CD14-positive monocyte (primary cell): ENCODE measurements around the gene HOXD4. TPM values are rescaled to one million over a fixed set of nuclear protein-coding genes. Genes with fewer than 3 reads are reported as not detected.
A peak's percentile ranks its signal among the peaks of the same experiment; 100 is the strongest.

ENCODE experiments used
- DNase-seq, 3 donors: peaks; one replicate each; pipeline ENCODE4 v3.0.0-alpha.2; 2011 to 2022
- H2AFZ ChIP-seq: 2 replicates; pipeline ENCODE4 v1.6.0; 2012; ENCODE audit warnings: mild to moderate bottlenecking, low read depth, low read length, inconsistent platforms; ENCODE audit not compliant: insufficient read depth, poor library complexity, severe bottlenecking
- H3K27ac ChIP-seq, 2 donors: 1 replicate in 1 of 2; 2 replicates in 1 of 2; pipeline ENCODE4 v1.5.1; 2012 to 2013; ENCODE audit warnings: low read length in 2 of 2, control low read depth in 1 of 2, inconsistent platforms in 1 of 2, low read depth in 1 of 2, mild to moderate bottlenecking in 1 of 2
- H3K27me3 ChIP-seq, 2 donors: one replicate each; pipeline versions ENCODE4 v1.6.0 to v1.6.1; 2011 to 2013; ENCODE audit warnings: low read length in 2 of 2; ENCODE audit not compliant: control insufficient read depth in 2 of 2, insufficient read depth in 2 of 2
- H3K36me3 ChIP-seq, 2 donors: replicated peaks in 1 of 2; 1 replicate in 1 of 2; 2 replicates in 1 of 2; pipeline versions ENCODE4 v1.5.1 to v1.6.1; 2012 to 2013; ENCODE audit warnings: low read length in 2 of 2, control low read depth in 1 of 2, inconsistent platforms in 1 of 2, mild to moderate bottlenecking in 1 of 2; ENCODE audit not compliant: insufficient read depth in 2 of 2, control insufficient read depth in 1 of 2
- H3K4me1 ChIP-seq, 2 donors: 1 replicate in 1 of 2; 2 replicates in 1 of 2; pipeline versions ENCODE4 v1.5.1 to v1.6.1; 2012 to 2013; ENCODE audit warnings: low read length in 2 of 2, control low read depth in 1 of 2, inconsistent platforms in 1 of 2, mild to moderate bottlenecking in 1 of 2, moderate library complexity in 1 of 2; ENCODE audit not compliant: insufficient read depth in 2 of 2, control insufficient read depth in 1 of 2
- H3K4me2 ChIP-seq: replicated peaks from 2 replicates; pipeline ENCODE3; 2012; ENCODE audit warnings: low read length, moderate library complexity, mild to moderate bottlenecking; ENCODE audit not compliant: poor library complexity, severe bottlenecking; ENCODE audit errors: extremely low read depth
- H3K4me3 ChIP-seq, 3 experiments: fragments of 200-600 bp in 1 of 3; sonication (generic) in 1 of 3; replicated peaks in 1 of 3; 1 replicate in 2 of 3; 2 replicates in 1 of 3; pipeline ENCODE4 v1.5.1; 2011 to 2013; ENCODE audit warnings: low read length in 3 of 3, mild to moderate bottlenecking in 3 of 3, control low read depth in 2 of 3, low read depth in 2 of 3, inconsistent platforms in 1 of 3, moderate library complexity in 1 of 3
- H3K79me2 ChIP-seq: 2 replicates; pipeline ENCODE4 v1.6.0; 2012; ENCODE audit warnings: mild to moderate bottlenecking, control low read depth, inconsistent platforms, low read length, moderate library complexity; ENCODE audit not compliant: insufficient read depth
- H3K9ac ChIP-seq: 2 replicates; pipeline ENCODE4 v1.6.0; 2017; ENCODE audit warnings: low read length, mild to moderate bottlenecking; ENCODE audit not compliant: insufficient read depth, poor library complexity, severe bottlenecking
- H3K9me3 ChIP-seq, 2 donors: replicated peaks in 1 of 2; 1 replicate in 1 of 2; 2 replicates in 1 of 2; pipeline versions ENCODE4 v1.5.1 to v1.6.1; 2012 to 2013; ENCODE audit warnings: low read length in 2 of 2, control low read depth in 1 of 2; ENCODE audit not compliant: control insufficient read depth in 1 of 2, insufficient read depth in 1 of 2
- H4K20me1 ChIP-seq: 2 replicates; pipeline ENCODE4 v1.6.0; 2012; ENCODE audit warnings: mild to moderate bottlenecking, low read length, control low read depth, moderate library complexity; ENCODE audit not compliant: insufficient read depth
- H3K27ac Mint-ChIP-seq, 7 donors: one replicate each; pipeline ENCODE4 v1.8.0; 2020; ENCODE audit warnings: mild to moderate bottlenecking in 7 of 7, mixed read lengths in 7 of 7, moderate library complexity in 6 of 7, inconsistent platforms in 2 of 7
- H3K27me3 Mint-ChIP-seq, 3 donors: one replicate each; pipeline ENCODE4 v1.8.0; 2021 to 2022; ENCODE audit warnings: low read depth in 3 of 3, mild to moderate bottlenecking in 3 of 3, mixed read lengths in 3 of 3, moderate library complexity in 3 of 3, inconsistent platforms in 1 of 3
- H3K36me3 Mint-ChIP-seq, 2 donors: one replicate each; pipeline ENCODE4 v1.8.0; 2020; ENCODE audit warnings: mixed read lengths in 2 of 2, inconsistent platforms in 1 of 2, mild to moderate bottlenecking in 1 of 2
- H3K4me1 Mint-ChIP-seq: one replicate; pipeline ENCODE4 v1.8.0; 2020; ENCODE audit warnings: mild to moderate bottlenecking, mixed read lengths
- H3K4me3 Mint-ChIP-seq, 2 donors: one replicate each; pipeline ENCODE4 v1.8.0; 2020; ENCODE audit warnings: mild to moderate bottlenecking in 2 of 2, mixed read lengths in 2 of 2, moderate library complexity in 1 of 2
- H3K9me3 Mint-ChIP-seq, 7 donors: one replicate each; pipeline ENCODE4 v1.8.0; 2020 to 2022; ENCODE audit warnings: mixed read lengths in 7 of 7, mild to moderate bottlenecking in 6 of 7, moderate library complexity in 6 of 7, inconsistent platforms in 2 of 7
- WGBS: methylation state at CpG from one replicate; pipeline ENCODE4 v1.1.5; 2013; ENCODE audit warnings: missing lambda C conversion rate; ENCODE audit not compliant: insufficient coverage; 5-methylcytosine and 5-hydroxymethylcytosine counted together
- intact Hi-C, 2 donors: fragments of 100-400 bp; cut with micrococcal nuclease; formaldehyde crosslinking; loops; one replicate each; pipeline versions ENCODE4 v1.15.0 to v1.15.1; 2023
- polyA plus RNA-seq, 3 donors: library from polyadenylated mRNA; depleted of rRNA in 1 of 3; unstranded in 2 of 3; stranded (reverse) in 1 of 3; fragments of 300-500 nt in 2 of 3; fragments of >200 nt in 1 of 3; fragmentation: Illumina TruSeq in 2 of 3; gene quantifications; 1 replicate in 2 of 3; 2 replicates in 1 of 3; pipeline ENCODE4 v1.2.3, GENCODE V29; 2012 to 2021
- TF ChIP-seq, protein P1 (sequence below): fragments of 200-600 bp; IDR thresholded peaks from one replicate; pipeline ENCODE4 v1.8.0; 2022; ENCODE audit warnings: antibody characterized with exemption, mild to moderate bottlenecking

The HOXD4 gene
- polyA plus RNA-seq, 3 donors = not detected

- WGBS = 7% methylated on average over 44 of the region's 51 CpGs
- peaks cover 0 to 32% (median 14%) of the 10 kb centered on the region in 7 donors for H3K9me3 Mint-ChIP-seq
- peak overlapping the region in 1 of 2 donors; percentile 80 for H3K4me3 Mint-ChIP-seq
Observed at GRCh38 chr2:176171351-176172006, 20.1 kb downstream of the HOXD4 start.

GRCh38 chr2:176172007-176172894, 20.9 kb downstream of the HOXD4 start:
- Mint-ChIP-seq H3K4me3 (peak overlapping the region in 1 of 2 donors; percentile 80), H3K27me3 (peaks cover 92 to 100% (median 100%) of the 10 kb centered on the region in 3 donors), H3K9me3 (peaks cover 0 to 34% (median 15%) of the 10 kb centered on the region in 7 donors), H3K27ac (no peak overlapping the region), H3K36me3 (no peaks in the 10 kb centered on the region), H3K4me1 (peaks cover 3% of the 10 kb centered on the region)
- DNase-seq = no peak
- intact Hi-C loops = no loop called here
- H3K4me3 ChIP-seq = no peak overlapping the region
- H3K9me3 ChIP-seq = peaks cover 0 to 34% of the 10 kb centered on the region in 2 donors
- H2AFZ ChIP-seq = no peak overlapping the region
- H3K4me1 ChIP-seq = no peaks in the 10 kb centered on the region
- H3K36me3 ChIP-seq = no peaks in the 10 kb centered on the region
- WGBS = 9% methylated on average over 39 of the region's 60 CpGs
- peaks cover 87 to 100% of the 10 kb centered on the region in 2 donors for H3K27me3 ChIP-seq
- no peaks in the 10 kb centered on the region for H3K79me2 ChIP-seq
- H4K20me1 ChIP-seq = no peaks in the 10 kb centered on the region
- no peak overlapping the region for H3K27ac ChIP-seq
- no peak overlapping the region for H3K4me2 ChIP-seq
- H3K9ac ChIP-seq = no peak overlapping the region
- TF ChIP-seq, protein P1, sequence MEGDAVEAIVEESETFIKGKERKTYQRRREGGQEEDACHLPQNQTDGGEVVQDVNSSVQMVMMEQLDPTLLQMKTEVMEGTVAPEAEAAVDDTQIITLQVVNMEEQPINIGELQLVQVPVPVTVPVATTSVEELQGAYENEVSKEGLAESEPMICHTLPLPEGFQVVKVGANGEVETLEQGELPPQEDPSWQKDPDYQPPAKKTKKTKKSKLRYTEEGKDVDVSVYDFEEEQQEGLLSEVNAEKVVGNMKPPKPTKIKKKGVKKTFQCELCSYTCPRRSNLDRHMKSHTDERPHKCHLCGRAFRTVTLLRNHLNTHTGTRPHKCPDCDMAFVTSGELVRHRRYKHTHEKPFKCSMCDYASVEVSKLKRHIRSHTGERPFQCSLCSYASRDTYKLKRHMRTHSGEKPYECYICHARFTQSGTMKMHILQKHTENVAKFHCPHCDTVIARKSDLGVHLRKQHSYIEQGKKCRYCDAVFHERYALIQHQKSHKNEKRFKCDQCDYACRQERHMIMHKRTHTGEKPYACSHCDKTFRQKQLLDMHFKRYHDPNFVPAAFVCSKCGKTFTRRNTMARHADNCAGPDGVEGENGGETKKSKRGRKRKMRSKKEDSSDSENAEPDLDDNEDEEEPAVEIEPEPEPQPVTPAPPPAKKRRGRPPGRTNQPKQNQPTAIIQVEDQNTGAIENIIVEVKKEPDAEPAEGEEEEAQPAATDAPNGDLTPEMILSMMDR = no peak

More at GRCh38 chr2:176171351-176172006, 20.1 kb downstream of the HOXD4 start:
- no peak overlapping the region for H3K4me2 ChIP-seq
- H3K9ac ChIP-seq = no peak overlapping the region
- Mint-ChIP-seq H3K27ac (no peak overlapping the region), H3K27me3 (peaks cover 92 to 100% (median 100%) of the 10 kb centered on the region in 3 donors), H3K4me1 (peaks cover 3% of the 10 kb centered on the region), H3K36me3 (no peaks in the 10 kb centered on the region)
- H2AFZ ChIP-seq = no peak overlapping the region
- no peak overlapping the region for H3K4me3 ChIP-seq
- H3K9me3 ChIP-seq = peaks cover 0 to 32% of the 10 kb centered on the region in 2 donors
- intact Hi-C loops = no loop called here
- H3K4me1 ChIP-seq = no peaks in the 10 kb centered on the region
- DNase-seq = no peak
- H4K20me1 ChIP-seq = no peaks in the 10 kb centered on the region
- H3K27me3 ChIP-seq = peaks cover 88 to 100% of the 10 kb centered on the region in 2 donors
- H3K27ac ChIP-seq = no peak overlapping the region
- TF ChIP-seq, protein P1 = no peak
- H3K36me3 ChIP-seq = no peaks in the 10 kb centered on the region
- no peaks in the 10 kb centered on the region for H3K79me2 ChIP-seq
